GM12872 (cell line): ENCODE measurements around the gene KAZALD1.

ENCODE experiments used
- TF ChIP-seq, protein P1 (sequence below): IDR thresholded peaks from 3 replicates; pipeline ENCODE4 v1.5.1; 2011; ENCODE audit warnings: low read depth, mild to moderate bottlenecking, low read length, moderate library complexity; ENCODE audit not compliant: insufficient read depth

The KAZALD1 gene

DNA sequence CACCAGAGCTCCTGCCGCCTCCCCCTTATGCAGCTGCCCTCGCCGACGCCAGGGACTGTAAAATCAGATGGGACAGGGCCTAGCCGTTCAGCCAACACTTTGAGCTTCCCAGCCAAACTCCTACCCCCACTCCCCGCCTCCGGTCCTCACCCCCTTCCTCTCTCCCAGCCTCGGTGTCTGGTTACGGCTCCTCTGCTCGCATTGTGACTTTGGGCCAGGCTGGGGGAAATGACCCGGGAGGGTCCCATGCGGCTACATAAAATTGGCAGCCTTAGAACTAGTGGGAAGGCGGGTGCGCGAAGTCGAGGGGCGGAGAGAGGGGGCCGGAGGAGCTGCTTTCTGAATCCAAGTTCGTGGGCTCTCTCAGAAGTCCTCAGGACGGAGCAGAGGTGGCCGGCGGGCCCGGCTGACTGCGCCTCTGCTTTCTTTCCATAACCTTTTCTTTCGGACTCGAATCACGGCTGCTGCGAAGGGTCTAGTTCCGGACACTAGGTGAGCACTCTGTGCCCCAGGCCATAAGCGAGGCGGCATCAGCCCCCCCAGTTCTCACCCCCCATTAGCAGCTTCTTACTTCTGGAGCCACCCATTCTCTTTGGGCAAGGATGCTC lies at the start of gene KAZALD1:
KAZALD1 (plus strand) TSS at position 366 of the 608 bp plus-strand sequence. CDS start 604 bp downstream, outside the sequence.
- TF ChIP-seq, protein P1, sequence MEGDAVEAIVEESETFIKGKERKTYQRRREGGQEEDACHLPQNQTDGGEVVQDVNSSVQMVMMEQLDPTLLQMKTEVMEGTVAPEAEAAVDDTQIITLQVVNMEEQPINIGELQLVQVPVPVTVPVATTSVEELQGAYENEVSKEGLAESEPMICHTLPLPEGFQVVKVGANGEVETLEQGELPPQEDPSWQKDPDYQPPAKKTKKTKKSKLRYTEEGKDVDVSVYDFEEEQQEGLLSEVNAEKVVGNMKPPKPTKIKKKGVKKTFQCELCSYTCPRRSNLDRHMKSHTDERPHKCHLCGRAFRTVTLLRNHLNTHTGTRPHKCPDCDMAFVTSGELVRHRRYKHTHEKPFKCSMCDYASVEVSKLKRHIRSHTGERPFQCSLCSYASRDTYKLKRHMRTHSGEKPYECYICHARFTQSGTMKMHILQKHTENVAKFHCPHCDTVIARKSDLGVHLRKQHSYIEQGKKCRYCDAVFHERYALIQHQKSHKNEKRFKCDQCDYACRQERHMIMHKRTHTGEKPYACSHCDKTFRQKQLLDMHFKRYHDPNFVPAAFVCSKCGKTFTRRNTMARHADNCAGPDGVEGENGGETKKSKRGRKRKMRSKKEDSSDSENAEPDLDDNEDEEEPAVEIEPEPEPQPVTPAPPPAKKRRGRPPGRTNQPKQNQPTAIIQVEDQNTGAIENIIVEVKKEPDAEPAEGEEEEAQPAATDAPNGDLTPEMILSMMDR, result no peak

DNA sequence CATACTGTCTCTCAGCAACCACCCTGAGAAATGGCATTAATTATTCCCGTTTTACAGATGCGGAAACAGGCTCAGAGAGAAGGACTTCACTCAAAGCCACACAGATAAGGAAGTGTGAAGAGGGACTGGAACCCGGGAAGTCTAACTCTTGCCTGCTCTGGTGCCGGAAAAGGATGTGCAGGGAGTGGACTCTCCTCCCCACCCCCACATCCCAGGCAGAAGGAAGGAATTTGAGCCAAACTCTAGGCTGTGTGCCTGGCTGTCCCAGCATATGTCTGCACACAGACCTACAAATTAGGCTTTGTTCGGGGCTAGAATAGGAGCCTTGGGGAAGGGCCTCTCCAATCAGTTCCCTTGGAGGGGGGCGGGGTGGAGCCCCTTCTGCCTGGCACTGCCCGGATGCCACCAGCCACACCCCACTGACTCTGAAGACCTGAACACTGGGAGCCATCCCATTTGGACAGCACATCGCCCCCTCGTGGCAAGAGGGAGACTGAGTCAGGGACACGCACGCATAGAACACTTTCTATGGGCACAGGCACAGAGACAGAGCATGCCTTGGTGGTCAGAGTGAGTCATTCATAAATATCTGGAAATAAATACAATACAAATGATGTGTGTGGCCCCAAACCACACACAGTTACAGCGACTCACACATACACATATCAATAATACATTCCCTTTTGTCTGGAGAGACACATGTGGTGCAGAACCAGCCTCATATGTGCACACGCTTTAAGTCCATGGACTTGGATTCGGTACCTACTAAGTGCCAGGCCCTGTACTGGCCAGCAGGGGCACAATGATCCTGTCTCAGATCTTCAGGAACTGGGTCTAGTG lies 49.0 kb upstream of the KAZALD1 start:
- TF ChIP-seq, protein P1, result peak; percentile 81

DNA sequence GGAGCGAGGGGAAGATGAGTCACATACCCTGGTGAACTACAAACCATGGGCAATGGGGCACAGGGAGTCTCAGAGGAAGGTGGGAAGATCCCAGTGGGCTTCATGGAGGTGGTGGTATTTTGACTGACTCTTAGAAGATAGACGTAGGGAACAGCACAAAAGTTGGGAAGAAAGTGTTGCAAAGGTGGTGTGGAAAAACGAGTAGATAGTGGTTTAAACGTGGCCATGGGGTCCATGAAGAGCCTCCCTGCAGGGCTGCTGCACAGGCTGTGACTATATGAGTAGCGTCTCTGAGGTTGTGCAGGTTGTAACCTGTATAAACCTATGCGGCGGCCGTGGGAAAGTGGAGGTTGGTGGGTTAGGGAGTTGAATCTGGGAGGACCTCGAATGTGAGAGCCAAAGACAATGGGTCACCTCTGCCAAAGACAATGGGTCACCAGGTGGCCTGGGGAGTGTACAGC lies 48.4 kb upstream of the KAZALD1 start:
- TF ChIP-seq, protein P1, result no peak

- TF ChIP-seq, protein P1, result peak; percentile 100
Measured at GRCh38 chr10:101014230-101014884, 47.4 kb upstream of the KAZALD1 start.

DNA sequence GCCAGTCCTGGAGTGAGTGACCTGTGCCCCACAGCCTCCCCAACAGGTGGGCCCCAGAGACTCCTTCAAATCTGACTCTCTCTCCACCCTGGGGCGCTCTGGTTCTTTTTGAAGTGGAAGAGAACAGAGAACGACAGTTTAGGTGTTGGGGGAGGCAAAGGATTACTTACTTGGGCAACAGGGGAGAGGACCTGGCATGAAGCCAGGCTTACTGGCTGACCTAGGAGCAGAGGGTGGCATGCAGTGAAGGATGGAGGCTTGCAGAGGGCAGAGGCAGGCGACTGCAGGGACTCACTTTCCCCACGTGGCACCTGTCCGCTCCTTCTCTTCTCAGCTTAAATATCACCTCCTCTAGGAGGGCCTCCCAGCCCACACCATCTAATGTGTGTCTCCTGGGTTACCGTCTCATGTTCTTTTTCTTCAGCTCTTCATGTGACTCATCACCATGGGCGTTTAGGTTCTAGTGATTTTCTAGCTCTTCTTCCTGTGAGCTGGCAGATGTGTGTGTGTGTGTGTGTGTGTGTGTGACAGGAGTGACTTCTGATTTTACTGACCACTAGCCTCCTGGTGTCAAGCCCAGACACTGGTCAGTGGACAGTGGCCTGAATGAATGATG lies 46.7 kb upstream of the KAZALD1 start:
- TF ChIP-seq, protein P1, result no peak

- TF ChIP-seq, protein P1, result no peak
Measured at GRCh38 chr10:101015582-101015973, 46.2 kb upstream of the KAZALD1 start.

- TF ChIP-seq, protein P1, result no peak
Measured at GRCh38 chr10:101016814-101017213, 45.0 kb upstream of the KAZALD1 start.
